ENCODE results near the gene FADS6. TPM values are rescaled to one million over a fixed set of nuclear protein-coding genes. Genes with fewer than 3 reads are reported as not detected.

The FADS6 gene
- total RNA-seq, 1 experiment from 2014 or later, result 1.2 TPM

- Histone ChIP-seq H2BK15ac (ENCODE audit: low read depth, low read length) (no peak overlapping the region), H3T11ph (ENCODE audit: low read length) (no peak overlapping the region), H4K91ac (ENCODE audit: insufficient read length, low read depth, low read length) (no peak overlapping the region), H3K4me1 (ENCODE audit: insufficient read depth, low read length) (peaks cover 3% of the 10 kb centered on the region), H3K18ac (ENCODE audit: insufficient read length, low read depth, low read length) (no peak overlapping the region), H3K9ac (ENCODE audit: extremely low read depth, insufficient read length, low read length) (no peak overlapping the region), H3K56ac (ENCODE audit: insufficient read length, low read depth, low read length) (no peak overlapping the region), H2AFZ (ENCODE audit: low read length) (no peak overlapping the region), H4K8ac (replicated peaks; ENCODE audit: insufficient read length, low read depth, low read length) (no peak overlapping the region), H3K4me2 (ENCODE audit: insufficient read depth, insufficient read length, low read length) (no peak overlapping the region), H2BK20ac (ENCODE audit: low read depth, low read length, poor library complexity, severe bottlenecking) (no peak overlapping the region), H3K27me3 (ENCODE audit: insufficient read depth, low read length) (no peaks in the 10 kb centered on the region; the same call in 1 of the 2 replicates), H3K14ac (ENCODE audit: insufficient read depth, low read length) (no peak overlapping the region), H3K79me2 (ENCODE audit: insufficient read depth, low read length) (no peaks in the 10 kb centered on the region), H3K79me1 (ENCODE audit: insufficient read depth, low read depth, low read length, poor library complexity, severe bottlenecking) (no peaks in the 10 kb centered on the region), H3K9me3 (ENCODE audit: control insufficient read depth, low read depth, low read length) (no peaks in the 10 kb centered on the region), H2AK5ac (ENCODE audit: insufficient read length, low read length) (no peak overlapping the region), H3K27ac (ENCODE audit: insufficient read length, low read depth, low read length) (no peak overlapping the region), H2BK12ac (ENCODE audit: insufficient read length, low read depth, low read length) (no peak overlapping the region), H3K23me2 (ENCODE audit: insufficient read length, low read depth, low read length, poor library complexity, severe bottlenecking) (no peaks in the 10 kb centered on the region), H4K20me1 (ENCODE audit: control insufficient read depth, insufficient read depth, insufficient read length) (no peaks in the 10 kb centered on the region), H2BK120ac (ENCODE audit: low read depth, low read length, poor library complexity, severe bottlenecking) (no peak overlapping the region), H3K4ac (ENCODE audit: low read depth, low read length) (no peak overlapping the region), H3K23ac (ENCODE audit: insufficient read length, low read depth, low read length) (no peak overlapping the region), H2BK5ac (ENCODE audit: insufficient read length, low read length) (no peak overlapping the region), H4K5ac (ENCODE audit: insufficient read length, low read depth, low read length) (no peak overlapping the region)
- no peak for DNase-seq
- Mint-ChIP-seq H3K4me3 (no peak overlapping the region; a peak in 1 of 5 replicates), H3K36me3 (ENCODE audit: insufficient read depth in 1 of 3, low read depth in 3 of 3) (peaks cover 0 to 2% (median 0%) of the 10 kb centered on the region in 3 experiments; a peak in 3 of 7 replicates), H3K27ac (peak overlapping the region in 1 of 3 experiments; percentile 90; a peak in 1 of 7 replicates), H3K27me3 (ENCODE audit: low read depth) (peaks cover 56% of the 10 kb centered on the region), H3K9me3 (peaks cover 0 to 1% of the 10 kb centered on the region in 2 experiments; a peak in 1 of 5 replicates), H3K4me1 (peaks cover 10 to 21% of the 10 kb centered on the region in 2 experiments)
- WGBS (ENCODE audit: extremely low coverage, insufficient read length, low lambda C conversion rate), result no CpG with 5 or more reads among the region's 14 CpGs
- no peak for TF ChIP-seq CTCF (conservative IDR thresholded peaks at IDR 0.05)
Observed at GRCh38 chr17:74901353-74902135, 8.1 kb upstream of the FADS6 start.
